Liver (tissue), 9 donors: Measurements from ENCODE around the gene DAPK1. TPM values are rescaled to one million over a fixed set of nuclear protein-coding genes. Genes with fewer than 3 reads are reported as not detected.

Source experiments
- DNase-seq: peaks from one replicate; pipeline ENCODE4 v3.0.0-alpha.2; 2017; ENCODE audit warnings: low spot score
- H3K27ac ChIP-seq, 2 donors: one replicate each; pipeline ENCODE4 v1.7.0; 2013; ENCODE audit warnings: inconsistent platforms in 2 of 2, low read length in 2 of 2, control low read depth in 1 of 2, low read depth in 1 of 2, mild to moderate bottlenecking in 1 of 2
- H3K27me3 ChIP-seq, 4 donors: one replicate each; pipeline versions ENCODE4 v1.6.1 to v1.7.0; 2013; ENCODE audit warnings: low read length in 3 of 4, inconsistent platforms in 1 of 4, mild to moderate bottlenecking in 1 of 4, moderate library complexity in 1 of 4; ENCODE audit not compliant: control insufficient read depth in 4 of 4, insufficient read depth in 4 of 4
- H3K36me3 ChIP-seq, 4 donors: one replicate each; pipeline versions ENCODE4 v1.6.1 to v1.7.0; 2013; ENCODE audit warnings: low read length in 3 of 4, mild to moderate bottlenecking in 3 of 4, low read depth in 1 of 4, moderate library complexity in 1 of 4; ENCODE audit not compliant: control insufficient read depth in 4 of 4, insufficient read depth in 3 of 4
- H3K4me1 ChIP-seq, 4 donors: one replicate each; pipeline versions ENCODE4 v1.6.1 to v1.7.0; 2013; ENCODE audit warnings: low read length in 3 of 4, mild to moderate bottlenecking in 3 of 4, moderate library complexity in 1 of 4; ENCODE audit not compliant: control insufficient read depth in 4 of 4, insufficient read depth in 4 of 4
- H3K4me3 ChIP-seq, 3 donors: one replicate each; pipeline versions ENCODE4 v1.6.1 to v1.7.0; 2013; ENCODE audit warnings: low read length in 3 of 3, control low read depth in 1 of 3, low read depth in 1 of 3, mild to moderate bottlenecking in 1 of 3
- H3K9ac ChIP-seq, 2 donors: one replicate each; pipeline ENCODE4 v1.7.0; 2013; ENCODE audit warnings: low read length in 2 of 2, mild to moderate bottlenecking in 2 of 2, moderate library complexity in 2 of 2, control low read depth in 1 of 2, low read depth in 1 of 2
- H3K9me3 ChIP-seq, 4 donors: one replicate each; pipeline versions ENCODE4 v1.6.1 to v1.7.0; 2013; ENCODE audit warnings: low read length in 3 of 4; ENCODE audit not compliant: control insufficient read depth in 4 of 4
- EGR1 ChIP-seq, 2 donors: IDR thresholded peaks; 2 replicates each; pipeline ENCODE4 v1.6.1; 2016 to 2018; ENCODE audit warnings: antibody characterized with exemption in 2 of 2, low read depth in 2 of 2
- FOXA2 ChIP-seq: IDR thresholded peaks from 2 replicates; pipeline ENCODE4 v1.6.1; 2016; ENCODE audit warnings: antibody characterized with exemption
- HNF4A ChIP-seq, 2 donors: conservative IDR thresholded peaks; 2 replicates each; pipeline ENCODE4 v1.6.1; 2016; ENCODE audit warnings: antibody characterized with exemption in 2 of 2, mild to moderate bottlenecking in 2 of 2
- HNF4G ChIP-seq: IDR thresholded peaks from 2 replicates; pipeline ENCODE4 v1.6.1; 2016; ENCODE audit warnings: antibody characterized with exemption
- JUND ChIP-seq, 2 donors: IDR thresholded peaks; 2 replicates each; pipeline ENCODE4 v1.6.1; 2016; ENCODE audit warnings: antibody characterized with exemption in 2 of 2
- RXRA ChIP-seq, 2 donors: IDR thresholded peaks; 2 replicates each; pipeline ENCODE4 v1.6.1; 2017 to 2018; ENCODE audit warnings: antibody characterized with exemption in 2 of 2, mild to moderate bottlenecking in 1 of 2
- SP1 ChIP-seq: IDR thresholded peaks from 2 replicates; pipeline ENCODE4 v1.6.1; 2018; ENCODE audit warnings: antibody characterized with exemption, mild to moderate bottlenecking
- YY1 ChIP-seq: IDR thresholded peaks from 2 replicates; pipeline ENCODE4 v1.6.1; 2016; ENCODE audit warnings: antibody characterized with exemption, mild to moderate bottlenecking
- WGBS: extraction: QIAGEN DNeasy Blood & Tissue Kit; methylation state at CpG from one replicate; pipeline ENCODE4 v1.1.7; 2013; 5-methylcytosine and 5-hydroxymethylcytosine counted together
- polyA plus RNA-seq, 2 donors: library from polyadenylated mRNA; stranded (reverse) in 1 of 2; unstranded in 1 of 2; fragments of 200-250 nt in 1 of 2; fragments of >200 nt in 1 of 2; fragmentation: Nextera tagmentation in 1 of 2; extraction: Ambion mirVana in 1 of 2; gene quantifications; one replicate each; pipeline versions ENCODE4 v1.2.1 to v1.2.3, GENCODE V29; 2013 to 2015
- total RNA-seq, 2 donors: library from RNA; depleted of rRNA; stranded (reverse); fragments of >200 nt; gene quantifications; one replicate each; pipeline ENCODE4 v1.2.3, GENCODE V29; 2014
- TF ChIP-seq, protein P1 (sequence below): IDR thresholded peaks from 2 replicates; pipeline ENCODE4 v1.6.1; 2016; ENCODE audit warnings: antibody characterized with exemption, mild to moderate bottlenecking
- TF ChIP-seq, protein P2 (sequence below): IDR thresholded peaks from 2 replicates; pipeline ENCODE4 v1.6.1; 2016; ENCODE audit warnings: antibody characterized with exemption
- TF ChIP-seq, protein P3 (sequence below): IDR thresholded peaks from 2 replicates; pipeline ENCODE4 v1.6.1; 2016; ENCODE audit warnings: antibody characterized with exemption
- donor health status: healthy.
- donor health status: healthy.
- donor health status: healthy.
- donor health status: healthy.
- donor health status: healthy.

Gene DAPK1
- total and polyA plus RNA-seq, 4 donors: 14.0 to 40.8 (median 21.8) TPM

DNA sequence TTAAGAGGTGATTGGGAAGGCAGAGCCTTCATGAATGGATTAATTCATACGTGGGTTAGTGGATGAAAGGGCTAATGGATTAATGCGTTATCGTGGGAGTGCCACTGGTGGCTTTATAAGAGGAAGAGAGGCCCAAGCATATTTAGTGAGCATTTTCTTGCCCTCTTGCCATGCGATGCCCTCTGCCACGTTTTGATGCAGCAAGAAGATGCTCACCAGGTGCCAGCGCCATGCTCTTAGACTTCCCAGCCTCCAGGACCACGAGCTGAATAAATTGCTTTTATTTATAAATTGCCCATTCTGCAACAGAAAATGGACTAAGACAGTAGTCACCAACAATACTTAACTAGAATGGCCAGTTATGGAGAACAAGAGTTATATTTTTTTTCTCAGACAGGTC is 24.2 kb downstream of the DAPK1 start:
- 92% methylated on average over 7 of the region's 7 CpGs for WGBS

DNA sequence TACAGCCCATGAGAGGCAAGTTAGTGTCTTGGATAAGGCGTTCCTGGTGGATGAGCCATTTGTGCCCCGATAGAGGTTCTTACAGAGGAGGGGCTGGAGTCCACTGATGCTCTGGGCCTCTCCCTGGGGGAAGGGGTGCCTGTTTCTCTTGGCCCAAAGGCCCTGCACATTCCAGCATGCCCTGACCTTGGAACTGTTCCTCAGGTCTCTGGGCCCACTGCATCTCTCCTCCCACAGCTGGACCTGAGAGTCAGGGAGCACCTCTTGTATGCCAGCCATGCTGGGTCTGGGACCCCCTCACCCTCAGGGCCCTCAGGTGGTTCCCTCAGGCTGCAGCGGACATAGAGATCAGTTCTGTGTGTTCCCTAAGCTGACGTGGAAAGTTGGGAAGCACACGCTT is 26.4 kb downstream of the DAPK1 start:
- TF ChIP-seq HNF4G: no peak
- TF ChIP-seq, protein P1, sequence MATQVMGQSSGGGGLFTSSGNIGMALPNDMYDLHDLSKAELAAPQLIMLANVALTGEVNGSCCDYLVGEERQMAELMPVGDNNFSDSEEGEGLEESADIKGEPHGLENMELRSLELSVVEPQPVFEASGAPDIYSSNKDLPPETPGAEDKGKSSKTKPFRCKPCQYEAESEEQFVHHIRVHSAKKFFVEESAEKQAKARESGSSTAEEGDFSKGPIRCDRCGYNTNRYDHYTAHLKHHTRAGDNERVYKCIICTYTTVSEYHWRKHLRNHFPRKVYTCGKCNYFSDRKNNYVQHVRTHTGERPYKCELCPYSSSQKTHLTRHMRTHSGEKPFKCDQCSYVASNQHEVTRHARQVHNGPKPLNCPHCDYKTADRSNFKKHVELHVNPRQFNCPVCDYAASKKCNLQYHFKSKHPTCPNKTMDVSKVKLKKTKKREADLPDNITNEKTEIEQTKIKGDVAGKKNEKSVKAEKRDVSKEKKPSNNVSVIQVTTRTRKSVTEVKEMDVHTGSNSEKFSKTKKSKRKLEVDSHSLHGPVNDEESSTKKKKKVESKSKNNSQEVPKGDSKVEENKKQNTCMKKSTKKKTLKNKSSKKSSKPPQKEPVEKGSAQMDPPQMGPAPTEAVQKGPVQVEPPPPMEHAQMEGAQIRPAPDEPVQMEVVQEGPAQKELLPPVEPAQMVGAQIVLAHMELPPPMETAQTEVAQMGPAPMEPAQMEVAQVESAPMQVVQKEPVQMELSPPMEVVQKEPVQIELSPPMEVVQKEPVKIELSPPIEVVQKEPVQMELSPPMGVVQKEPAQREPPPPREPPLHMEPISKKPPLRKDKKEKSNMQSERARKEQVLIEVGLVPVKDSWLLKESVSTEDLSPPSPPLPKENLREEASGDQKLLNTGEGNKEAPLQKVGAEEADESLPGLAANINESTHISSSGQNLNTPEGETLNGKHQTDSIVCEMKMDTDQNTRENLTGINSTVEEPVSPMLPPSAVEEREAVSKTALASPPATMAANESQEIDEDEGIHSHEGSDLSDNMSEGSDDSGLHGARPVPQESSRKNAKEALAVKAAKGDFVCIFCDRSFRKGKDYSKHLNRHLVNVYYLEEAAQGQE: no peak
- no peak for TF ChIP-seq EGR1 (IDR thresholded peaks at IDR 0.05; ENCODE audit: low read depth in 2 of 2)
- no peak for TF ChIP-seq FOXA2
- TF ChIP-seq, protein P2, sequence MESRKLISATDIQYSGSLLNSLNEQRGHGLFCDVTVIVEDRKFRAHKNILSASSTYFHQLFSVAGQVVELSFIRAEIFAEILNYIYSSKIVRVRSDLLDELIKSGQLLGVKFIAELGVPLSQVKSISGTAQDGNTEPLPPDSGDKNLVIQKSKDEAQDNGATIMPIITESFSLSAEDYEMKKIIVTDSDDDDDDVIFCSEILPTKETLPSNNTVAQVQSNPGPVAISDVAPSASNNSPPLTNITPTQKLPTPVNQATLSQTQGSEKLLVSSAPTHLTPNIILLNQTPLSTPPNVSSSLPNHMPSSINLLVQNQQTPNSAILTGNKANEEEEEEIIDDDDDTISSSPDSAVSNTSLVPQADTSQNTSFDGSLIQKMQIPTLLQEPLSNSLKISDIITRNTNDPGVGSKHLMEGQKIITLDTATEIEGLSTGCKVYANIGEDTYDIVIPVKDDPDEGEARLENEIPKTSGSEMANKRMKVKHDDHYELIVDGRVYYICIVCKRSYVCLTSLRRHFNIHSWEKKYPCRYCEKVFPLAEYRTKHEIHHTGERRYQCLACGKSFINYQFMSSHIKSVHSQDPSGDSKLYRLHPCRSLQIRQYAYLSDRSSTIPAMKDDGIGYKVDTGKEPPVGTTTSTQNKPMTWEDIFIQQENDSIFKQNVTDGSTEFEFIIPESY: no peak
- TF ChIP-seq JUND (IDR thresholded peaks at IDR 0.05): no peak
- no peak for TF ChIP-seq YY1
- WGBS: 85% methylated on average over 5 of the region's 5 CpGs
- Histone ChIP-seq H3K9me3 (no peaks in the 10 kb centered on the region), H3K27me3 (no peaks in the 10 kb centered on the region), H3K36me3 (peaks cover 0 to 9% (median 3%) of the 10 kb centered on the region in 4 donors), H3K9ac (no peak overlapping the region), H3K27ac (no peak overlapping the region), H3K4me3 (no peak overlapping the region), H3K4me1 (peaks cover 2 to 21% (median 11%) of the 10 kb centered on the region in 4 donors)
- DNase-seq: no peak

More for the DNA sequence above, 24.2 kb downstream of the DAPK1 start:
- H3K36me3 ChIP-seq: peaks cover 0 to 9% (median 3%) of the 10 kb centered on the region in 4 donors
- no peak overlapping the region for H3K9ac ChIP-seq
- no peaks in the 10 kb centered on the region for H3K9me3 ChIP-seq
- H3K4me3 ChIP-seq: no peak overlapping the region
- no peak overlapping the region for H3K27ac ChIP-seq
- TF ChIP-seq RXRA (IDR thresholded peaks at IDR 0.05) (no peak), EGR1 (IDR thresholded peaks at IDR 0.05; ENCODE audit: low read depth in 2 of 2) (no peak), YY1 (no peak), HNF4A (conservative IDR thresholded peaks at IDR 0.05) (no peak), HNF4G (no peak), SP1 (no peak)
- TF ChIP-seq, protein P1: no peak
- TF ChIP-seq, protein P3, sequence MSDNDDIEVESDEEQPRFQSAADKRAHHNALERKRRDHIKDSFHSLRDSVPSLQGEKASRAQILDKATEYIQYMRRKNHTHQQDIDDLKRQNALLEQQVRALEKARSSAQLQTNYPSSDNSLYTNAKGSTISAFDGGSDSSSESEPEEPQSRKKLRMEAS: no peak
- no peak for DNase-seq
- H3K4me1 ChIP-seq: peaks cover 2 to 24% (median 12%) of the 10 kb centered on the region in 4 donors
- H3K27me3 ChIP-seq: no peaks in the 10 kb centered on the region
